ENCODE results near the gene RBM20.

The RBM20 gene

DNA sequence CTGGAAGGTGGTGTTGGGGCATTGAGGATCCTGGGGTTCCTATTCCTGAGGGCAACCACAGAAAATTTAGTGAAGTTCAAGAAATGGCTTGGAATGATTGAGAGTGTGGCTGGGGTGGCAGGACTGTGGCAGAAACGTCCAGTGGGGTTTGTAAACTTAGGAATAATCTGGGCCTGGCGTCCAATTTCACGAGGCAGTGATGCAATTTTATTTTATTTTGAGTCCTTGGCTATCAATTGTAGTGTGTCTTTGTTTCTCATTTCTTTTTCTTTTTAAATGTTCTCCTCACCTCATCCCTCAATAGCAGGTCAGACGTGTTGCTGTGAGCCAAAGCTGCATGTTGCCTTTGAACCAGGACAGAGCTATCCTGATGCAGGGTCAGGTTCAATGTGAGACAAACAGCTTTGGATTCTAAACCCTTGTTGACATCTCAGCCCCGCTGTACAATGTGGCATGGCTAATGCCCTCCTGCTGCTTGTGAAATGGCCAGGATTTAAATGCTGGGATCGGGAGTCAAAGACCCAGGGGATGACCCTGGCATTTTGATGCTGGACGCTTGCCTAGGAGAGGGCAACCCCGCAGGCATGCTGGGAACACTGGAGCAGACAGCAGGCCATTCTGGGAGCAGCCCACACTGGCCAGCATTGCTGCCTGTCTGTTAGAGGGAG, 64.8 kb downstream of the RBM20 start:
- ATAC-seq = no peak
- TF ChIP-seq ZNF70 (CRISPR knock-in tag; IDR thresholded peaks at IDR 0.05) (no peak), BACH2 (CRISPR knock-in tag; IDR thresholded peaks at IDR 0.05; ENCODE audit: borderline replicate concordance) (no peak), OSR1 (CRISPR knock-in tag; IDR thresholded peaks at IDR 0.05) (no peak), ZNF565 (CRISPR knock-in tag; conservative IDR thresholded peaks at IDR 0.05; ENCODE audit: low read depth) (no peak), ARNTL (CRISPR knock-in tag; IDR thresholded peaks at IDR 0.05; ENCODE audit: borderline replicate concordance, low read depth) (no peak), SNAI2 (CRISPR knock-in tag; IDR thresholded peaks at IDR 0.05) (no peak), CSDC2 (CRISPR knock-in tag; IDR thresholded peaks at IDR 0.05) (no peak), GLIS3 (CRISPR knock-in tag; IDR thresholded peaks at IDR 0.05) (no peak), ZFP30 (CRISPR knock-in tag; IDR thresholded peaks at IDR 0.05) (no peak), ESRRG (CRISPR knock-in tag; IDR thresholded peaks at IDR 0.05) (no peak), TCF4 (CRISPR knock-in tag; IDR thresholded peaks at IDR 0.05; ENCODE audit: borderline replicate concordance) (no peak)
- TF ChIP-seq, protein P1, sequence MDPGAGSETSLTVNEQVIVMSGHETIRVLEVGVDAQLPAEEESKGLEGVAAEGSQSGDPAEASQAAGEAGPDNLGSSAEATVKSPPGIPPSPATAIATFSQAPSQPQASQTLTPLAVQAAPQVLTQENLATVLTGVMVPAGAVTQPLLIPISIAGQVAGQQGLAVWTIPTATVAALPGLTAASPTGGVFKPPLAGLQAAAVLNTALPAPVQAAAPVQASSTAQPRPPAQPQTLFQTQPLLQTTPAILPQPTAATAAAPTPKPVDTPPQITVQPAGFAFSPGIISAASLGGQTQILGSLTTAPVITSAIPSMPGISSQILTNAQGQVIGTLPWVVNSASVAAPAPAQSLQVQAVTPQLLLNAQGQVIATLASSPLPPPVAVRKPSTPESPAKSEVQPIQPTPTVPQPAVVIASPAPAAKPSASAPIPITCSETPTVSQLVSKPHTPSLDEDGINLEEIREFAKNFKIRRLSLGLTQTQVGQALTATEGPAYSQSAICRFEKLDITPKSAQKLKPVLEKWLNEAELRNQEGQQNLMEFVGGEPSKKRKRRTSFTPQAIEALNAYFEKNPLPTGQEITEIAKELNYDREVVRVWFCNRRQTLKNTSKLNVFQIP (CRISPR knock-in tag; IDR thresholded peaks at IDR 0.05; ENCODE audit: borderline replicate concordance, low read depth) = no peak
- TF ChIP-seq, protein P2, sequence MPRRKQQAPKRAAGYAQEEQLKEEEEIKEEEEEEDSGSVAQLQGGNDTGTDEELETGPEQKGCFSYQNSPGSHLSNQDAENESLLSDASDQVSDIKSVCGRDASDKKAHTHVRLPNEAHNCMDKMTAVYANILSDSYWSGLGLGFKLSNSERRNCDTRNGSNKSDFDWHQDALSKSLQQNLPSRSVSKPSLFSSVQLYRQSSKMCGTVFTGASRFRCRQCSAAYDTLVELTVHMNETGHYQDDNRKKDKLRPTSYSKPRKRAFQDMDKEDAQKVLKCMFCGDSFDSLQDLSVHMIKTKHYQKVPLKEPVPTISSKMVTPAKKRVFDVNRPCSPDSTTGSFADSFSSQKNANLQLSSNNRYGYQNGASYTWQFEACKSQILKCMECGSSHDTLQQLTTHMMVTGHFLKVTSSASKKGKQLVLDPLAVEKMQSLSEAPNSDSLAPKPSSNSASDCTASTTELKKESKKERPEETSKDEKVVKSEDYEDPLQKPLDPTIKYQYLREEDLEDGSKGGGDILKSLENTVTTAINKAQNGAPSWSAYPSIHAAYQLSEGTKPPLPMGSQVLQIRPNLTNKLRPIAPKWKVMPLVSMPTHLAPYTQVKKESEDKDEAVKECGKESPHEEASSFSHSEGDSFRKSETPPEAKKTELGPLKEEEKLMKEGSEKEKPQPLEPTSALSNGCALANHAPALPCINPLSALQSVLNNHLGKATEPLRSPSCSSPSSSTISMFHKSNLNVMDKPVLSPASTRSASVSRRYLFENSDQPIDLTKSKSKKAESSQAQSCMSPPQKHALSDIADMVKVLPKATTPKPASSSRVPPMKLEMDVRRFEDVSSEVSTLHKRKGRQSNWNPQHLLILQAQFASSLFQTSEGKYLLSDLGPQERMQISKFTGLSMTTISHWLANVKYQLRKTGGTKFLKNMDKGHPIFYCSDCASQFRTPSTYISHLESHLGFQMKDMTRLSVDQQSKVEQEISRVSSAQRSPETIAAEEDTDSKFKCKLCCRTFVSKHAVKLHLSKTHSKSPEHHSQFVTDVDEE (CRISPR knock-in tag; IDR thresholded peaks at IDR 0.05) = no peak
- TF ChIP-seq, protein P3, sequence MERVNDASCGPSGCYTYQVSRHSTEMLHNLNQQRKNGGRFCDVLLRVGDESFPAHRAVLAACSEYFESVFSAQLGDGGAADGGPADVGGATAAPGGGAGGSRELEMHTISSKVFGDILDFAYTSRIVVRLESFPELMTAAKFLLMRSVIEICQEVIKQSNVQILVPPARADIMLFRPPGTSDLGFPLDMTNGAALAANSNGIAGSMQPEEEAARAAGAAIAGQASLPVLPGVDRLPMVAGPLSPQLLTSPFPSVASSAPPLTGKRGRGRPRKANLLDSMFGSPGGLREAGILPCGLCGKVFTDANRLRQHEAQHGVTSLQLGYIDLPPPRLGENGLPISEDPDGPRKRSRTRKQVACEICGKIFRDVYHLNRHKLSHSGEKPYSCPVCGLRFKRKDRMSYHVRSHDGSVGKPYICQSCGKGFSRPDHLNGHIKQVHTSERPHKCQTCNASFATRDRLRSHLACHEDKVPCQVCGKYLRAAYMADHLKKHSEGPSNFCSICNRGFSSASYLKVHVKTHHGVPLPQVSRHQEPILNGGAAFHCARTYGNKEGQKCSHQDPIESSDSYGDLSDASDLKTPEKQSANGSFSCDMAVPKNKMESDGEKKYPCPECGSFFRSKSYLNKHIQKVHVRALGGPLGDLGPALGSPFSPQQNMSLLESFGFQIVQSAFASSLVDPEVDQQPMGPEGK (CRISPR knock-in tag; IDR thresholded peaks at IDR 0.05; ENCODE audit: borderline replicate concordance) = no peak
- TF ChIP-seq, protein P4, sequence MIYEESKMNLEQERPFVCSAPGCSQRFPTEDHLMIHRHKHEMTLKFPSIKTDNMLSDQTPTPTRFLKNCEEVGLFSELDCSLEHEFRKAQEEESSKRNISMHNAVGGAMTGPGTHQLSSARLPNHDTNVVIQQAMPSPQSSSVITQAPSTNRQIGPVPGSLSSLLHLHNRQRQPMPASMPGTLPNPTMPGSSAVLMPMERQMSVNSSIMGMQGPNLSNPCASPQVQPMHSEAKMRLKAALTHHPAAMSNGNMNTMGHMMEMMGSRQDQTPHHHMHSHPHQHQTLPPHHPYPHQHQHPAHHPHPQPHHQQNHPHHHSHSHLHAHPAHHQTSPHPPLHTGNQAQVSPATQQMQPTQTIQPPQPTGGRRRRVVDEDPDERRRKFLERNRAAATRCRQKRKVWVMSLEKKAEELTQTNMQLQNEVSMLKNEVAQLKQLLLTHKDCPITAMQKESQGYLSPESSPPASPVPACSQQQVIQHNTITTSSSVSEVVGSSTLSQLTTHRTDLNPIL (CRISPR knock-in tag; IDR thresholded peaks at IDR 0.05; ENCODE audit: low read depth) = no peak
- TF ChIP-seq, protein P5, sequence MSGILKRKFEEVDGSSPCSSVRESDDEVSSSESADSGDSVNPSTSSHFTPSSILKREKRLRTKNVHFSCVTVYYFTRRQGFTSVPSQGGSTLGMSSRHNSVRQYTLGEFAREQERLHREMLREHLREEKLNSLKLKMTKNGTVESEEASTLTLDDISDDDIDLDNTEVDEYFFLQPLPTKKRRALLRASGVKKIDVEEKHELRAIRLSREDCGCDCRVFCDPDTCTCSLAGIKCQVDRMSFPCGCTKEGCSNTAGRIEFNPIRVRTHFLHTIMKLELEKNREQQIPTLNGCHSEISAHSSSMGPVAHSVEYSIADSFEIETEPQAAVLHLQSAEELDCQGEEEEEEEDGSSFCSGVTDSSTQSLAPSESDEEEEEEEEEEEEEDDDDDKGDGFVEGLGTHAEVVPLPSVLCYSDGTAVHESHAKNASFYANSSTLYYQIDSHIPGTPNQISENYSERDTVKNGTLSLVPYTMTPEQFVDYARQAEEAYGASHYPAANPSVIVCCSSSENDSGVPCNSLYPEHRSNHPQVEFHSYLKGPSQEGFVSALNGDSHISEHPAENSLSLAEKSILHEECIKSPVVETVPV (CRISPR knock-in tag; IDR thresholded peaks at IDR 0.05) = no peak

DNA sequence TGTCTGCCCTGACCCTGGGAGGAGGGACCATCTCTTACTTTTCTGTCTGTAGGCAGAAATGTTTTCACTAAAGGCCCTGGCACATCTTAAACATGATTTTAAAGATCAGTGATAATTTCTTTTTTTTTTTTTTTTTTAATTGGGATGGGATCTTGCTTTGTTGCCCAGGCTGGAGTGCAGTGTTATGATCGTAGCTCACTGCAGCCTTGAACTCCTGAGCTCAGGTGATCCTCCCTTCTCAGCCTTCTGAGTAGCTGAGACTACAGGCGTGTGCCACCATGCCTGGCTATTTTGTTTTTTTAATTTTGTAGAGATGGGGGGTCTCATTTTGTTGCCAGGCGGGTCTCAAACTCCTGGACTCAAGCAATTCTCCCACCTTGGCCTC, 65.3 kb downstream of the RBM20 start:
- TF ChIP-seq ZFP3 (CRISPR knock-in tag; IDR thresholded peaks at IDR 0.05) (no peak), PPARA (CRISPR knock-in tag; IDR thresholded peaks at IDR 0.05; ENCODE audit: borderline replicate concordance) (no peak), ZNF565 (CRISPR knock-in tag; conservative IDR thresholded peaks at IDR 0.05; ENCODE audit: low read depth) (no peak), OSR1 (CRISPR knock-in tag; IDR thresholded peaks at IDR 0.05) (no peak), ZNF8 (CRISPR knock-in tag; IDR thresholded peaks at IDR 0.05) (no peak), ZNF70 (CRISPR knock-in tag; IDR thresholded peaks at IDR 0.05) (no peak)
- TF ChIP-seq, protein P1 (CRISPR knock-in tag; IDR thresholded peaks at IDR 0.05; ENCODE audit: borderline replicate concordance, low read depth) = no peak
- no peak for ATAC-seq

Data from SK-N-SH treated with all-trans-retinoic acid at 6 μM for 48 hours (cell line).